Erythroblast (primary cell): Measurements from ENCODE around the gene CD200R1L.
A peak's percentile ranks its signal among the peaks of the same experiment; 100 is the strongest.

Source experiments
- DNase-seq, 2 experiments: peaks; one replicate each; lab custom pipeline; 2025; lab: John Stamatoyannopoulos, UW
- GATA1 ChIP-seq: IDR thresholded peaks from 2 replicates; pipeline ENCODE4 v1.6.1; 2011; ENCODE audit warnings: low read depth, mild to moderate bottlenecking, control low read depth, low read length, moderate library complexity
- POLR2A ChIP-seq: IDR thresholded peaks from 2 replicates; pipeline ENCODE4 v1.6.1; 2011; ENCODE audit warnings: mild to moderate bottlenecking, low read length

Gene CD200R1L

DNA sequence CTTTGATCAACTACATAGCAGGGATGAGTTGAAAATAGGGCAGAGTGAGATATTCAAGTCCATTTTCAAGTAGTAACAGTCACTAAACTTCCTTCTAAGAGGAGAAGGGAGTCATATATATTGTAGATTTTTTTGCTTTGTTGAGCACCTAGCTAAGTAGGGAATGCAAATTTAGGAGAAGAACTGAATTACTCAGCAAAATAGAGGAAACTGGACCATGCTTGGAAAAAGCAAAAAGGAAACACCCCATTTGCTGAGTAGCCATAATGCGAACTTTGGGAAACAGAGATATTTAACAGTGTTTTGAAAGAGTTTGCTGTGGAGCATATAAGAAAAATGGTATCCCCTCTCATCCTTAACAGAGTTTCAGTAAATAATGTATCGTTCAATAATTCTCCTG, 54.9 kb downstream of the CD200R1L start:
- TF ChIP-seq POLR2A (no peak), GATA1 (no peak)
- DNase-seq, result no peak

DNA sequence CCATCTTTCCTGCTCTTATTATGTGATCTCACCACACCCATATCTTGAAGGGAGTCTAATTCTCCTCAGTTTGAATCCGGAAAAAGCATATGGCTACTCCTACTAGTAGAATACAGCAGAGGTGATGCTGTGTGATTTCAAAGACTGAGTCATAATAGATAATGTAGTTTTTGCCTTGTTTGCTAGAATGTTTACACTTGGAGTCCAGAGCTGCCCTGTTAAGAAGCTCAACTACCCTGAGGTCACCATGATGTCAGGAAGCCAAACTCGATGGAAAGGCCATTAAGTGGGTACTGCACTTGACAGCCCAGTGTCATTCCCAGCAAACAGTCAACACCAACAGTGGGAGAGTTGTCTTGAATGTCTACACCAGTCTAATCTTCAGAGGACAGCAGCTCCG, 56.9 kb downstream of the CD200R1L start:
- TF ChIP-seq POLR2A, result no peak
- TF ChIP-seq GATA1, result no peak
- DNase-seq, result no peak

- no peak for TF ChIP-seq GATA1
- no peak for TF ChIP-seq POLR2A
Observed at GRCh38 chr3:112786881-112787579, 59.6 kb downstream of the CD200R1L start.

DNA sequence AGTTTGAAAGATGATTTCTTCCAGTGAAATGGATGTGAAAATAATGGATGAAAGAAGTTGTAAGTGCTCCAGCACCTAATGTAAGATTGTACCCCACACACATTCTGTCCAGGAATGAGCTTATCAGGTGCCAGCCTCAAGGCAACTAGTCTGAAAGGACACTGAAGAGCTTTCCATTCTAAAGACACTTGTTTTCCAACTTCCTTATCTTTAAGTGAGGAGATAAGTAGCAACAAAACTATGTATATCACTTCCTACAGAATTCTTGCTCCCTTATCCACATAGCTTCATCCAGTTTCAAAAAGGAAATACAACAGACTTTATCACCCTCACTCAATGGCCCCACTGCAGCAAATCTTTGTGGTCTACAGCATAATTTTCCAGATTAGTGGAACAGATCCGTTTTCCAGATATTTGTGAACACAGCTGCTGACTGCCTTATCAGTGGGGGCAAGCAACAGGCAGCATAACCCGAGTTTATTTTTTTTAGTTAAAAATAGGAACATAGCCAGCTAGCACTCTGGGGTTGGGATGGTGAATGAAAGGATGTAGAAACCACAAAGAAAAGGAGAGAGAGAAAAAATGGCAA, 60.6 kb downstream of the CD200R1L start:
- TF ChIP-seq GATA1, result no peak
- TF ChIP-seq POLR2A, result no peak
- peak in 1 of 2 experiments; percentile 49 for DNase-seq

More at GRCh38 chr3:112786881-112787579, 59.6 kb downstream of the CD200R1L start:
- peak; percentile 5 to 9 for DNase-seq

GRCh38 chr3:112785321-112786001, 61.2 kb downstream of the CD200R1L start:
- no peak for DNase-seq
- TF ChIP-seq GATA1, result no peak
- TF ChIP-seq POLR2A, result no peak

DNA sequence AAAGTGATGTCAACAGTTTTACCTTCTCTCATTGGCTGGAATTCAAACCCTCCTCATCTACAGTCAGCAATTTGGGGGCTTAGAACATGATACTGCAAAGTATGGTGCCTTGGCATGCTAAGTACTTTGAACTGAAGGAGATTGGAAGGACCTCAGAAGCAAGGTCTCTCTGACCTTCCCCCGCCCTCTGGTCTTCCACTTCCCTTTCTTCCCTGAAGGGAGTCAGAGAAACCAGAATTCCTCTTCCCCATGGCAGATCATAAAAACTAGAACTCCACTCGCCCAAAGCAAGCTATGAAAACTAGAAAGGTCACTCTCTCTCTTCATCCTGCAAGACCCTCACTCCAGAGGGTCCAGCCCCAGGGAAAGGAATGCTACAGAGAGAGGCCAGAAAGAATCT, 64.2 kb downstream of the CD200R1L start:
- DNase-seq, result peak in 1 of 2 experiments; percentile 15

DNA sequence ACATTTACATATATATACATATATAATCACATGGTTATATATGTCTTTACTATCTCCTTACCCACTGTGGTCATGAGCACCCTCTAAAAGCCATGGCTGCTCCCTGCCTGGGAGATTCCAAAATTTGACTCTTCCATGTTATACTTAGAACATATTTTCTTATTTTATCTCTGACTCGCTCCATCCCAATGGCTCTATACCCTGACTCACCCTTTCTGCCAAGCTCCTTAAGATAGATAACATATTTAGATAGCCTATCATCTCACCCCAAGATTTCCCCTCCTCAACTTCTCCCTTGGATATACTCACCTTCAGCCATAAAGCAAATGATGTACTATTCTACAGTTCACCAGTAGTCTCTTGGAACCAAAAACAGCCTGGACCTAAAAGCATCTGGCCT, 65.1 kb downstream of the CD200R1L start:
- no peak for TF ChIP-seq GATA1
- DNase-seq, result no peak

More for the DNA sequence above, 64.2 kb downstream of the CD200R1L start:
- TF ChIP-seq POLR2A, result no peak
- no peak for TF ChIP-seq GATA1

DNA sequence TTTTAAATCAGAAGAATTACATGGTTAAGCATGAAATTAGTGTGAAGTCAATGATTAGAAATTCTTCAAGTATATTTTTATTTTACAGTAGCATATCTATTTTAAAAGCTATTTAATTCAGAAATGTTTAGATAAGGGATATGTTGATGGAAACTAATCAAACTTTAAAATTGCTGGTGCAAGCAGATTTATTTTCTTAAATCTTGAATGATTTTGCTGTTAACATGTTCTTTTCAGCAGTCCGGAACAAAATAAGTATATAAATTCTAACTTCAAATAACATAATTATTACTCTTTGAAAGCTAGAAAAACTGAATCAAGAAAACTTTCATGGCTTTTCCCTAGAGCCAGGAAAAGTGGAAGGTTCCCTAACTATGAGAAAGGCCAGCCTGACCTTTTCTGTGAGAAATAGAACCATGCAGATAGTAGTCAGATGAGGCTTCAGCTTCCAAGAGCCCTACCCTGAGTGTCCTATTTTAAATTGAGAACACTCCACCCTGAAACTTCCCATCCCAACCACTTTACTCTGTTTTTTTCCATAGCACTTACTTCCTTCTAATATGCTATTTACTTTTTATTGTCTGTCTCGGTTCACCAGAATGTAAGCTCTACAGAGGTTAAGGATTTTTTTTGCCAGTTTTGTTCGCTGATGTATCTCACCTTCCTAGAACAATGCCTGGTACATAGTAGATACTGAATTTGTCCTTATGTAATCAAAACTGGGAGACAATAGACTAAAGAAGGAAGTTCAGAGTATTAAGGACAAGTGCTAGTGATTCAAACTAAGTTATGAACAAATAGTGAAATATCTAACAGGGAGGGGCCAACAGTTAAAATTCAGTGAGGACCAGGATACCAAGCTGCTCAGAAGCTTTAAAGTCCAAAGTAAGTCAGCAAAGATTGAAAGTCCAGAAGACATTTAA, 66.8 kb downstream of the CD200R1L start:
- TF ChIP-seq POLR2A (no peak), GATA1 (no peak)
- no peak for DNase-seq

- TF ChIP-seq GATA1, result no peak
- no peak for TF ChIP-seq POLR2A
- no peak for DNase-seq
Observed at GRCh38 chr3:112779011-112779410, 67.7 kb downstream of the CD200R1L start.

DNA sequence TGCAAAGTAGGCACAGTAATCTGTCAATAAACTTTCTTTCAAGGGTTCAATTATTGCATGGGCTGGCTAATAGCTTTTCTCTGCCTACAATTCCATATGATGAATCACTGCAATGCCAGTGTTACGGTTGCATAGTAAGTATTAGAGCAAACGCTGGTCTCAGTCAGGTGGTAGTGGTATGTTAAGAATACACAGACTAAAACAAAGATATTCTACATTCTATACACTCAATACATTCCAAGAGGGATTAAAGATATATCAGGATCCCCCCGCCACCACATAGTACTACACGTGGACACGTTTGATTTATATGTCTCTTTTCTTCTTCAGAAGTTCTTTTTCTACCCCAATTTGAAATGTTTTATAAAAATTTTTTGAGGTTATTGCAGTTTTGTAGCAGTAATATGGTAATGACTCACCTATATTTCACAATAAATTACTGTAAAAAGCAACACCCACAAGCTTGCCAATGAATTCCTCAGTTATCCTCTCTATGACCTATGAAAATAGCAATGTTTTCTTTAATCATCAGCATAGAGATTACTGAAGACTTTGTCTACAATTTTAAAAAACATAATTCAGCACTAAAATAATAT, 68.2 kb downstream of the CD200R1L start:
- TF ChIP-seq GATA1, result no peak
- TF ChIP-seq POLR2A, result no peak
- DNase-seq, result no peak

GRCh38 chr3:112777811-112778210, 68.9 kb downstream of the CD200R1L start:
- no peak for TF ChIP-seq POLR2A
- no peak for DNase-seq

DNA sequence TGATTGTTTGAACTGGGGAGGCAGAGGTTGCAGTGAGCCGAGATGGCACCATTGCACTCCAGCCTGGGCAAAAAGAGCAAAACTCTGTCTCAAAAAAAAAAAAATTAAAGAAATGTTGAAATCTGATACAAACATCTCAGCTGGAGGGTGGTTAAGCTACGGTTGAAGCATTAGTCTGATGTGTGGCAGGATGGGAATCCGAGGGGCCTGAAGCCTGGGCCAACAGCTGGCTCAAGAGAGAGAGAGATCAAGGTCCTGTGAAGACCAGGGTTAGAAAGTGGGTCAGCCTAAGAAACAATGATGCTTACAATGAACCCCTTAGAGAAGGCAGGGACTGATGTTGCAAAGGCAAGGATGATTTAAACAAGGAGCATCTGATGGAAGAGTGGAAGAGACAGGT, 69.8 kb downstream of the CD200R1L start:
- DNase-seq, result no peak
- TF ChIP-seq POLR2A, result no peak
- no peak for TF ChIP-seq GATA1

GRCh38 chr3:112776000-112776399, 70.7 kb downstream of the CD200R1L start:
- TF ChIP-seq POLR2A (no peak), GATA1 (no peak)
- DNase-seq, result no peak

- TF ChIP-seq POLR2A, result no peak
- TF ChIP-seq GATA1, result no peak
- no peak for DNase-seq
Observed at GRCh38 chr3:112775011-112775742, 71.5 kb downstream of the CD200R1L start.
